Measurements from ENCODE around the gene ADAMTS10.
"Not testable (repeated sequence)": the region's sequence is repeated elsewhere in the genome, so short reads cannot be mapped to it uniquely, and the experiment has no call there.

ADAMTS10 gene

GRCh38 chr19:8622886-8623285 lies 12.4 kb upstream of the ADAMTS10 start:
- not testable (repeated sequence) for FAIRE-seq

GRCh38 chr19:8618751-8619150 lies 8.2 kb upstream of the ADAMTS10 start:
- FAIRE-seq: no peak

GRCh38 chr19:8617984-8618383 lies 7.5 kb upstream of the ADAMTS10 start:
- FAIRE-seq: peak; percentile 41

- FAIRE-seq: not testable (repeated sequence)
Measured at GRCh38 chr19:8617325-8617724, 6.8 kb upstream of the ADAMTS10 start.

- FAIRE-seq: no peak
Measured at GRCh38 chr19:8616861-8617260, 6.3 kb upstream of the ADAMTS10 start.

GRCh38 chr19:8615813-8616596 lies 5.5 kb upstream of the ADAMTS10 start:
- peak; percentile 21 for FAIRE-seq

GRCh38 chr19:8615024-8615423 lies 4.5 kb upstream of the ADAMTS10 start:
- FAIRE-seq: no peak

- FAIRE-seq: no peak
Measured at GRCh38 chr19:8614455-8614854, 3.9 kb upstream of the ADAMTS10 start.

- FAIRE-seq: no peak
Measured at GRCh38 chr19:8612807-8613171, 2.3 kb upstream of the ADAMTS10 start.

GRCh38 chr19:8611877-8612806 lies 1.6 kb upstream of the ADAMTS10 start:
- no peak for FAIRE-seq

- no peak for FAIRE-seq
Measured at GRCh38 chr19:8611391-8611876, 919 bp upstream of the ADAMTS10 start.

GRCh38 chr19:8610936-8611300 lies 403 bp upstream of the ADAMTS10 start:
- no peak for FAIRE-seq

- FAIRE-seq: no peak
Measured at GRCh38 chr19:8609279-8610040, 1.1 kb downstream of the ADAMTS10 start.

GRCh38 chr19:8608941-8609278 lies 1.6 kb downstream of the ADAMTS10 start:
- FAIRE-seq: no peak

GRCh38 chr19:8607386-8607785 lies 3.1 kb downstream of the ADAMTS10 start:
- FAIRE-seq: no peak

GRCh38 chr19:8605514-8605913 lies 5.0 kb downstream of the ADAMTS10 start:
- no peak for FAIRE-seq

GRCh38 chr19:8601796-8602195 lies 8.7 kb downstream of the ADAMTS10 start:
- no peak for FAIRE-seq

- no peak for FAIRE-seq
Measured at GRCh38 chr19:8600816-8601215, 9.7 kb downstream of the ADAMTS10 start.

- FAIRE-seq: no peak
Measured at GRCh38 chr19:8600064-8600463, 10.5 kb downstream of the ADAMTS10 start.

- no peak for FAIRE-seq
Measured at GRCh38 chr19:8596168-8596567, 14.3 kb downstream of the ADAMTS10 start.

- no peak for FAIRE-seq
Measured at GRCh38 chr19:8595651-8596050, 14.9 kb downstream of the ADAMTS10 start.

- no peak for FAIRE-seq
Measured at GRCh38 chr19:8593931-8594330, 16.6 kb downstream of the ADAMTS10 start.
